NCI-H2171 treated with DMSO at 0.1 percent for 48 hours (cell line): ENCODE results near the gene DCUN1D4.
"Not testable (repeated sequence)": the region's sequence is repeated elsewhere in the genome, so short reads cannot be mapped to it uniquely, and the experiment has no call there.

Experiments used
- DNase-seq: peaks from one replicate; lab custom pipeline; 2025; lab: John Stamatoyannopoulos, UW

DCUN1D4 gene

GRCh38 chr4:51895158-51895557, 52.2 kb downstream of the DCUN1D4 start:
- DNase-seq: no peak

GRCh38 chr4:51895816-51896408, 53.0 kb downstream of the DCUN1D4 start:
- peak; percentile 63 for DNase-seq

GRCh38 chr4:51901363-51901762, 58.4 kb downstream of the DCUN1D4 start:
- DNase-seq: no peak

GRCh38 chr4:51906167-51906958, 63.4 kb downstream of the DCUN1D4 start:
- no peak for DNase-seq

- DNase-seq: no peak
Observed at GRCh38 chr4:51907006-51907669, 64.2 kb downstream of the DCUN1D4 start.

- DNase-seq: no peak
Observed at GRCh38 chr4:51909236-51909703, 66.3 kb downstream of the DCUN1D4 start.

- no peak for DNase-seq
Observed at GRCh38 chr4:51918251-51918650, 75.3 kb downstream of the DCUN1D4 start.

GRCh38 chr4:51923343-51923742, 80.4 kb downstream of the DCUN1D4 start:
- no peak for DNase-seq

- DNase-seq: no peak
Observed at GRCh38 chr4:51925307-51925706, 82.4 kb downstream of the DCUN1D4 start.

GRCh38 chr4:51930557-51930956, 87.6 kb downstream of the DCUN1D4 start:
- DNase-seq: no peak

- DNase-seq: no peak
Observed at GRCh38 chr4:51931461-51931860, 88.5 kb downstream of the DCUN1D4 start.

GRCh38 chr4:51932261-51932660, 89.3 kb downstream of the DCUN1D4 start:
- DNase-seq: no peak

GRCh38 chr4:51932684-51933083, 89.7 kb downstream of the DCUN1D4 start:
- peak; percentile 35 for DNase-seq

GRCh38 chr4:51940460-51940859, 97.5 kb downstream of the DCUN1D4 start:
- not testable (repeated sequence) for DNase-seq

- DNase-seq: no peak
Observed at GRCh38 chr4:51942108-51942832, 99.3 kb downstream of the DCUN1D4 start.

- no peak for DNase-seq
Observed at GRCh38 chr4:51942833-51943215, 99.9 kb downstream of the DCUN1D4 start.

- no peak for DNase-seq
Observed at GRCh38 chr4:51943221-51943620, 100.3 kb downstream of the DCUN1D4 start.

GRCh38 chr4:51958199-51958968, 115.4 kb downstream of the DCUN1D4 start:
- DNase-seq: no peak

GRCh38 chr4:51960486-51960885, 117.5 kb downstream of the DCUN1D4 start:
- no peak for DNase-seq

- no peak for DNase-seq
Observed at GRCh38 chr4:51963841-51964517, 121.0 kb downstream of the DCUN1D4 start.

GRCh38 chr4:51965862-51966261, 122.9 kb downstream of the DCUN1D4 start:
- no peak for DNase-seq
